Suprapubic skin (tissue), 4 donors: ENCODE results near the gene ATP11A. TPM values are rescaled to one million over a fixed set of nuclear protein-coding genes. Genes with fewer than 3 reads are reported as not detected.
"Not testable (repeated sequence)": the region's sequence is repeated elsewhere in the genome, so short reads cannot be mapped to it uniquely, and the experiment has no call there.

Experiments used
- DNase-seq, 2 donors: peaks; one replicate each; pipeline ENCODE4 v3.0.0-alpha.2; 2019; ENCODE audit warnings: low spot score in 2 of 2
- H3K27ac ChIP-seq: fragments of 200-600 bp; sonication (generic); one replicate; pipeline ENCODE4 v1.5.1; 2019
- H3K27me3 ChIP-seq: fragments of 200-600 bp; sonication (generic); one replicate; pipeline ENCODE4 v1.5.1; 2019
- H3K36me3 ChIP-seq: fragments of 200-600 bp; sonication (generic); one replicate; pipeline ENCODE4 v1.5.1; 2019
- H3K4me1 ChIP-seq: fragments of 200-600 bp; sonication (generic); one replicate; pipeline ENCODE4 v1.5.1; 2019
- H3K4me3 ChIP-seq: fragments of 200-600 bp; sonication (generic); one replicate; pipeline ENCODE4 v1.5.1; 2019; ENCODE audit warnings: mild to moderate bottlenecking
- H3K9me3 ChIP-seq: fragments of 200-600 bp; sonication (generic); one replicate; pipeline ENCODE4 v1.5.1; 2019
- CTCF ChIP-seq, 2 donors: fragments of 200-600 bp in 1 of 2; fragments of 450-650 bp in 1 of 2; sonication (generic) in 1 of 2; IDR thresholded peaks; one replicate each; pipeline ENCODE4 v1.5.1; 2016 to 2019; ENCODE audit warnings: antibody characterized with exemption in 2 of 2, mild to moderate bottlenecking in 1 of 2, moderate library complexity in 1 of 2
- EP300 ChIP-seq: sonication (generic); formaldehyde crosslinking; IDR thresholded peaks from one replicate; pipeline ENCODE4 v1.6.1; 2017; ENCODE audit warnings: antibody characterized with exemption
- POLR2A ChIP-seq, 2 donors: fragments of 450-650 bp; IDR thresholded peaks; one replicate each; pipeline ENCODE4 v1.6.1; 2017; ENCODE audit warnings: antibody characterized with exemption in 2 of 2, mild to moderate bottlenecking in 2 of 2, moderate library complexity in 2 of 2
- POLR2AphosphoS5 ChIP-seq, 3 donors: sonication (generic); formaldehyde crosslinking; IDR thresholded peaks; one replicate each; pipeline ENCODE4 v1.6.1; 2017; ENCODE audit warnings: antibody characterized with exemption in 3 of 3
- WGBS: methylation state at CpG from one replicate; pipeline ENCODE4 v1.1.5; 2018; 5-methylcytosine and 5-hydroxymethylcytosine counted together
- total RNA-seq, 4 donors: library from RNA; depleted of rRNA; stranded (reverse); fragments of >200 nt; gene quantifications; one replicate each; pipeline ENCODE4 v1.1.0, GENCODE V29; 2016

The ATP11A gene
- total RNA-seq, 4 donors from 2014 or later, result 22.8 to 51.0 (median 39.8) TPM

GRCh38 chr13:112670864-112671263 is 19.0 kb upstream of the ATP11A start:
- no peaks in the 10 kb centered on the region for H3K36me3 ChIP-seq
- no peak for TF ChIP-seq CTCF (IDR thresholded peaks at IDR 0.05)
- TF ChIP-seq POLR2A (IDR thresholded peaks at IDR 0.05), result no peak
- TF ChIP-seq EP300, result no peak
- peaks cover 7% of the 10 kb centered on the region for H3K27me3 ChIP-seq
- no peak overlapping the region for H3K4me3 ChIP-seq
- 64% methylated on average over 9 of the region's 9 CpGs for WGBS
- peak; percentile 40 to 53 for DNase-seq
- no peak overlapping the region for H3K27ac ChIP-seq
- H3K9me3 ChIP-seq, result no peaks in the 10 kb centered on the region
- H3K4me1 ChIP-seq, result no peaks in the 10 kb centered on the region

- Histone ChIP-seq H3K9me3 (no peaks in the 10 kb centered on the region), H3K27ac (no peak overlapping the region), H3K4me1 (no peaks in the 10 kb centered on the region), H3K27me3 (peaks cover 7% of the 10 kb centered on the region), H3K36me3 (no peaks in the 10 kb centered on the region), H3K4me3 (no peak overlapping the region)
- TF ChIP-seq CTCF (IDR thresholded peaks at IDR 0.05) (no peak), POLR2A (IDR thresholded peaks at IDR 0.05) (no peak), POLR2AphosphoS5 (IDR thresholded peaks at IDR 0.05) (no peak), EP300 (no peak)
- peak; percentile 54 to 55 for DNase-seq
- WGBS, result 86% methylated on average over 10 of the region's 10 CpGs
Measured at GRCh38 chr13:112671359-112671758, 18.5 kb upstream of the ATP11A start.

- 78% methylated on average over 8 of the region's 8 CpGs for WGBS
- TF ChIP-seq CTCF (IDR thresholded peaks at IDR 0.05) (no peak), POLR2A (IDR thresholded peaks at IDR 0.05) (no peak), EP300 (no peak), POLR2AphosphoS5 (IDR thresholded peaks at IDR 0.05) (no peak)
- H3K4me3 ChIP-seq, result no peak overlapping the region
- H3K27me3 ChIP-seq, result peaks cover 7% of the 10 kb centered on the region
- no peaks in the 10 kb centered on the region for H3K36me3 ChIP-seq
- H3K27ac ChIP-seq, result no peak overlapping the region
- H3K9me3 ChIP-seq, result no peaks in the 10 kb centered on the region
- H3K4me1 ChIP-seq, result no peaks in the 10 kb centered on the region
- peak in 1 of 2 donors; percentile 50 for DNase-seq
Measured at GRCh38 chr13:112672651-112673284, 17.1 kb upstream of the ATP11A start.

GRCh38 chr13:112674412-112675365 is 15.1 kb upstream of the ATP11A start:
- WGBS, result 85% methylated on average over 15 of the region's 15 CpGs
- no peaks in the 10 kb centered on the region for H3K9me3 ChIP-seq
- peaks cover 7% of the 10 kb centered on the region for H3K27me3 ChIP-seq
- DNase-seq, result peak in 1 of 2 donors; percentile 64
- H3K36me3 ChIP-seq, result no peaks in the 10 kb centered on the region
- H3K27ac ChIP-seq, result no peak overlapping the region
- no peaks in the 10 kb centered on the region for H3K4me1 ChIP-seq
- TF ChIP-seq POLR2AphosphoS5 (IDR thresholded peaks at IDR 0.05), result no peak
- TF ChIP-seq CTCF (IDR thresholded peaks at IDR 0.05), result no peak
- no peak for TF ChIP-seq EP300
- TF ChIP-seq POLR2A (IDR thresholded peaks at IDR 0.05), result no peak
- no peak overlapping the region for H3K4me3 ChIP-seq

GRCh38 chr13:112675366-112675756 is 14.5 kb upstream of the ATP11A start:
- Histone ChIP-seq H3K9me3 (no peaks in the 10 kb centered on the region), H3K27ac (no peak overlapping the region), H3K36me3 (no peaks in the 10 kb centered on the region), H3K4me1 (no peaks in the 10 kb centered on the region), H3K4me3 (no peak overlapping the region), H3K27me3 (peaks cover 7% of the 10 kb centered on the region)
- no peak for TF ChIP-seq POLR2A (IDR thresholded peaks at IDR 0.05)
- DNase-seq, result no peak
- WGBS, result 78% methylated on average over 7 of the region's 7 CpGs

GRCh38 chr13:112677421-112677962 is 12.3 kb upstream of the ATP11A start:
- not testable (repeated sequence) for H3K4me1 ChIP-seq, H3K4me3 ChIP-seq, H3K27ac ChIP-seq, H3K9me3 ChIP-seq, H3K36me3 ChIP-seq, H3K27me3 ChIP-seq
- DNase-seq, result peak in 1 of 2 donors; percentile 6
- WGBS, result 82% methylated on average over 9 of the region's 9 CpGs
